K562 (cell line): ENCODE results near the gene CLDN10. TPM values are rescaled to one million over a fixed set of nuclear protein-coding genes. Genes with fewer than 3 reads are reported as not detected.

Experiments used
- ATAC-seq: fragments of 200-7000 bp; cut with Tn5 transposase; 3 replicates; pipeline ENCODE4 v1.9.1; 2020; ENCODE audit warnings: moderate library complexity
- BruUV-seq: library from RNA; stranded (reverse); fragments of 400-500 nt; replicated peaks from 2 replicates; lab custom pipeline; 2021; lab: Mats Ljungman, UMichigan
- CTCF ChIA-PET: fragments of 300-600 bp; formaldehyde crosslinking; extraction: SDS; loops from one replicate; lab custom pipeline; 2021; ENCODE audit warnings: low intra/inter-chr PET ratio; lab: Yijun Ruan, JAX
- POLR2A ChIA-PET: fragments of 300-600, 350-650 bp; sonication (Branson Sonifier 250); formaldehyde crosslinking; extraction: SDS; loops from one replicate; lab custom pipeline; 2021; ENCODE audit warnings: antibody characterized with exemption, inconsistent platforms; lab: Yijun Ruan, JAX
- DNase-seq, 4 experiments: peaks; one replicate each; pipeline versions ENCODE4 v3.0.0 to v3.0.0-alpha.2; 2011 to 2018; ENCODE audit warnings: low spot score in 3 of 4, mixed read lengths in 3 of 4; ENCODE audit errors: extremely low read depth in 1 of 4
- FAIRE-seq: peaks from 2 replicates; lab custom pipeline; 2011; peaks lifted over from hg19 to GRCh38; lab: Jason Lieb, UNC
- H2AFZ ChIP-seq: 2 replicates; pipeline ENCODE4 v1.6.0; 2011; ENCODE audit warnings: low read depth, low read length, control low read depth, inconsistent platforms
- H3K27ac ChIP-seq: fragments of 200-600 bp; 3 replicates; pipeline ENCODE4 v1.8.0; 2011; ENCODE audit warnings: low read depth, mild to moderate bottlenecking, control low read depth, inconsistent platforms, low read length, moderate library complexity, mixed read lengths; ENCODE audit errors: extremely low read depth
- H3K27me3 ChIP-seq, 2 experiments: fragments of 300-600 bp in 1 of 2; 2 replicates in 1 of 2; 3 replicates in 1 of 2; pipeline versions ENCODE4 v1.6.0 to v1.8.0; 2011; ENCODE audit warnings: inconsistent platforms in 2 of 2, low read length in 2 of 2, mild to moderate bottlenecking in 1 of 2, mixed read lengths in 1 of 2, moderate library complexity in 1 of 2; ENCODE audit not compliant: control insufficient read depth in 2 of 2, insufficient read depth in 2 of 2
- H3K36me3 ChIP-seq: fragments of 300-600 bp; 3 replicates; pipeline ENCODE4 v1.8.0; 2011; ENCODE audit warnings: mild to moderate bottlenecking, low read length, inconsistent platforms; ENCODE audit not compliant: control insufficient read depth, insufficient read depth
- H3K4me1 ChIP-seq, 2 experiments: fragments of 200-600 bp in 1 of 2; replicated peaks in 1 of 2; 2 replicates in 1 of 2; 3 replicates in 1 of 2; pipeline versions ENCODE4 v1.5.1 to v1.8.0; 2011; ENCODE audit warnings: inconsistent platforms in 2 of 2, low read length in 2 of 2, mild to moderate bottlenecking in 1 of 2, mixed read lengths in 1 of 2, moderate library complexity in 1 of 2; ENCODE audit not compliant: control insufficient read depth in 2 of 2, insufficient read depth in 2 of 2
- H3K4me2 ChIP-seq: 2 replicates; pipeline ENCODE4 v1.6.1; 2011; ENCODE audit warnings: low read length, control low read depth, inconsistent platforms, mixed read lengths; ENCODE audit not compliant: insufficient read depth
- H3K4me3 ChIP-seq: fragments of 200-600 bp; sonication (generic), shearing (Covaris generic); 2 replicates; pipeline ENCODE4 v1.5.1; 2016; ENCODE audit warnings: control low read depth, inconsistent platforms
- H3K79me2 ChIP-seq: fragments of 200-600 bp; 3 replicates; pipeline ENCODE4 v1.8.0; 2011; ENCODE audit warnings: low read length, inconsistent platforms; ENCODE audit not compliant: control insufficient read depth, insufficient read depth
- H3K9ac ChIP-seq, 2 experiments: 2 replicates each; pipeline versions ENCODE4 v1.6.0 to v1.6.1; 2011; ENCODE audit warnings: low read depth in 2 of 2, low read length in 2 of 2, control low read depth in 1 of 2, inconsistent platforms in 1 of 2, mild to moderate bottlenecking in 1 of 2, mixed read lengths in 1 of 2; ENCODE audit not compliant: insufficient read depth in 1 of 2
- H3K9me1 ChIP-seq: one replicate; pipeline ENCODE4 v1.6.0; 2011; ENCODE audit warnings: inconsistent platforms, mild to moderate bottlenecking, low read length, moderate library complexity; ENCODE audit not compliant: control insufficient read depth, insufficient read depth
- H3K9me3 ChIP-seq: replicated peaks from 2 replicates; pipeline ENCODE4 v1.5.1; 2011; ENCODE audit warnings: low read depth, low read length, inconsistent platforms; ENCODE audit not compliant: control insufficient read depth, insufficient read depth
- H4K20me1 ChIP-seq: replicated peaks from 2 replicates; pipeline ENCODE4 v1.6.1; 2011; ENCODE audit warnings: low read length, inconsistent platforms, mixed read lengths; ENCODE audit not compliant: control insufficient read depth, insufficient read depth
- ARID1B ChIP-seq: fragments of 450-650 bp; IDR thresholded peaks from 2 replicates; pipeline ENCODE4 v1.6.1; 2016; ENCODE audit warnings: antibody characterized with exemption, mild to moderate bottlenecking, inconsistent platforms
- CHD7 ChIP-seq: fragments of 200-600 bp; sonication (generic); IDR thresholded peaks from one replicate; pipeline ENCODE4 v1.6.1; 2012; ENCODE audit warnings: mild to moderate bottlenecking, low read depth, low read length, inconsistent platforms
- SMARCA4 ChIP-seq: fragments of 450-650 bp; IDR thresholded peaks from 2 replicates; pipeline ENCODE4 v1.6.1; 2016
- ZFPM2 ChIP-seq: fragments of 250-450 bp; sonication (Bioruptor Pico); IDR thresholded peaks from 2 replicates; pipeline ENCODE4 v1.5.1; 2022; ENCODE audit warnings: mild to moderate bottlenecking
- WGBS: fragments of 100-300 bp; shearing (Covaris generic); methylation state at CpG from one replicate; pipeline ENCODE4 v1.1.6; 2016; ENCODE audit warnings: low coverage, mixed read lengths; ENCODE audit not compliant: insufficient coverage; ENCODE audit errors: missing lambda C conversion rate; 5-methylcytosine and 5-hydroxymethylcytosine counted together
- in situ Hi-C: fragments of 300-500 bp; cut with MboI; formaldehyde crosslinking; loops from 4 replicates; pipeline ENCODE4 v1.15.0; 2018; ENCODE audit warnings: inconsistent platforms, mixed read lengths
- intact Hi-C: fragments of 100-400 bp; cut with micrococcal nuclease; formaldehyde crosslinking; loops from 2 replicates; pipeline ENCODE4 v1.14.2; 2022
- polyA plus RNA-seq, 8 experiments: library from polyadenylated mRNA; depleted of rRNA in 4 of 8; stranded (reverse) in 5 of 8; unstranded in 3 of 8; fragments of >200 nt; fragmentation: Nextera tagmentation in 2 of 8; fragmentation: Illumina TruSeq in 1 of 8; extraction: Ambion mirVana in 2 of 8; extraction: Trizol in 1 of 8; gene quantifications; 2 replicates each; pipeline versions ENCODE4 v1.2.1 to v1.2.3, GENCODE V29; 2011 to 2014; ENCODE audit warnings: inconsistent platforms in 1 of 8, missing spikeins in 1 of 8
- total RNA-seq, 7 experiments: library from RNA; depleted of rRNA in 6 of 7; stranded (reverse); fragments of >200 nt in 6 of 7; fragmentation: Illumina TruSeq in 2 of 7; extraction: Trizol in 2 of 7; gene quantifications; 2 replicates each; pipeline versions ENCODE4 v1.2.1 to v1.2.3, GENCODE V29; 2011 to 2021; ENCODE audit warnings: low replicate concordance in 1 of 7
- TF ChIP-seq, protein P1 (sequence below): fragments of 450-650 bp; formaldehyde crosslinking; IDR thresholded peaks from 2 replicates; pipeline ENCODE4 v1.4.0; 2020; ENCODE audit warnings: mild to moderate bottlenecking, moderate library complexity

CLDN10 gene
- total and polyA plus RNA-seq, 9 of the 15 experiments (the other 6 are each of a cell fraction or from before 2014, with no cell fraction given) = not detected

DNA sequence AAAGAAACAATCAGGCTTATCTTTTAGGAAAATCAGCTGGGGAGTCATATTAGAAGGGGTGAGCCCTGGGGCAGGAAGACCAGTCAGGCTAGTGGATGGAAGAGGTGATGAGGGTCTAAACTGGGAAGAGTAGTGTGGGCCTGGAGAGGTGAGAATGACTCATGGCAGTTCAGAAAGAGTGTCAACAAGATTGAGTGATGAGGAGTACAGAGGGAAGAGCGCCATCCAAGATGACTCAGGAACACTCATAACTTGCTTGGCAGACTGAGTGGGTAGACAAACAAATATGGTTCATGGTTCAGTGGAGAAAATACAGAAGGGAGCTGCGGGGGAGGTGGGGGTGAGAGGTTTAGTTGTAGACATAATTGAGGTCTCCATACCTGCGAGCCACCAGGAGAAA lies 17.3 kb upstream of the CLDN10 start:
- in situ Hi-C loops = loop anchor here (25.0 kb wide), 1 partner anchor 302 kb away; no protein-coding TSS in a partner anchor
- peak in 1 of 4 experiments; percentile 30 for DNase-seq
- TF ChIP-seq, protein P1, sequence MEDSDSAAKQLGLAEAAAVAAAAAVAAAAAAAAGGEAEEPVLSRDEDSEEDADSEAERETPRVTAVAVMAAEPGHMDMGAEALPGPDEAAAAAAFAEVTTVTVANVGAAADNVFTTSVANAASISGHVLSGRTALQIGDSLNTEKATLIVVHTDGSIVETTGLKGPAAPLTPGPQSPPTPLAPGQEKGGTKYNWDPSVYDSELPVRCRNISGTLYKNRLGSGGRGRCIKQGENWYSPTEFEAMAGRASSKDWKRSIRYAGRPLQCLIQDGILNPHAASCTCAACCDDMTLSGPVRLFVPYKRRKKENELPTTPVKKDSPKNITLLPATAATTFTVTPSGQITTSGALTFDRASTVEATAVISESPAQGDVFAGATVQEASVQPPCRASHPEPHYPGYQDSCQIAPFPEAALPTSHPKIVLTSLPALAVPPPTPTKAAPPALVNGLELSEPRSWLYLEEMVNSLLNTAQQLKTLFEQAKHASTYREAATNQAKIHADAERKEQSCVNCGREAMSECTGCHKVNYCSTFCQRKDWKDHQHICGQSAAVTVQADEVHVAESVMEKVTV = no peak
- TF ChIP-seq ZFPM2 (no peak), SMARCA4 (peak; percentile 73), ARID1B (peak; percentile 76), CHD7 (no peak)

More for the DNA sequence above, 17.3 kb upstream of the CLDN10 start:
- 0% methylated on average over 3 of the region's 3 CpGs for WGBS
- no peaks in the 10 kb centered on the region for H4K20me1 ChIP-seq
- FAIRE-seq = no peak
- no peak overlapping the region for H2AFZ ChIP-seq
- no peaks in the 10 kb centered on the region for H3K27me3 ChIP-seq
- peak; percentile 63; the same call in 2 of the 3 replicates for ATAC-seq
- no peaks in the 10 kb centered on the region for H3K79me2 ChIP-seq
- no TSS peak for BruUV-seq
- H3K4me2 ChIP-seq = no peak overlapping the region
- no peak overlapping the region for H3K27ac ChIP-seq
- intact Hi-C loops = loop anchor here (5.0 kb wide), 2 partner anchors 87 to 127 kb away; no protein-coding TSS in a partner anchor
- no peak overlapping the region for H3K9ac ChIP-seq
- no peaks in the 10 kb centered on the region for H3K9me1 ChIP-seq
- H3K36me3 ChIP-seq = no peaks in the 10 kb centered on the region
- H3K9me3 ChIP-seq = no peaks in the 10 kb centered on the region
- no peak overlapping the region for H3K4me3 ChIP-seq
- ChIA-PET CTCF (no interaction called here), POLR2A (no interaction called here)
- H3K4me1 ChIP-seq = no peaks in the 10 kb centered on the region
